22Rv1 (cell line): ENCODE results near the gene TMEM170B.

ENCODE experiments used
- H3K27ac ChIP-seq: fragments of 450-650 bp; 2 replicates; pipeline ENCODE4 v1.5.1; 2017
- CTCF ChIP-seq: fragments of 450-650 bp; IDR thresholded peaks from 2 replicates; pipeline ENCODE4 v1.5.1; 2017; ENCODE audit warnings: mild to moderate bottlenecking
- ZFX ChIP-seq: fragments of 450-650 bp; IDR thresholded peaks from 2 replicates; pipeline ENCODE4 v1.6.1; 2017; ENCODE audit warnings: antibody characterized with exemption, borderline replicate concordance

TMEM170B gene

GRCh38 chr6:11537229-11538051 lies at the start of gene TMEM170B:
Gene TMEM170B, plus strand, starts transcription at chr6:11537749. Its CDS starts 529 bp downstream, at chr6:11538278.
- peak within 1 kb of the TSS; percentile 70 for H3K27ac ChIP-seq
- TF ChIP-seq CTCF: no peak
- no peak for TF ChIP-seq ZFX

- TF ChIP-seq CTCF (no peak), ZFX (no peak)
Observed at GRCh38 chr6:11490996-11491395, 46.6 kb upstream of the TMEM170B start.

GRCh38 chr6:11491596-11492463 lies 45.7 kb upstream of the TMEM170B start:
- no peak overlapping the region for H3K27ac ChIP-seq
- TF ChIP-seq ZFX (no peak), CTCF (no peak)

More at GRCh38 chr6:11490996-11491395, 46.6 kb upstream of the TMEM170B start:
- no peak overlapping the region for H3K27ac ChIP-seq

- H3K27ac ChIP-seq: no peak overlapping the region
- TF ChIP-seq CTCF: no peak
- no peak for TF ChIP-seq ZFX
Observed at GRCh38 chr6:11492464-11493290, 44.9 kb upstream of the TMEM170B start.

GRCh38 chr6:11493974-11494373 lies 43.6 kb upstream of the TMEM170B start:
- H3K27ac ChIP-seq: no peak overlapping the region
- TF ChIP-seq ZFX (no peak), CTCF (no peak)

- no peak overlapping the region for H3K27ac ChIP-seq
- TF ChIP-seq CTCF (no peak), ZFX (no peak)
Observed at GRCh38 chr6:11494786-11495564, 42.6 kb upstream of the TMEM170B start.
